Trophoblast cell (in vitro differentiated cells and primary cell): ENCODE measurements around the gene KCTD2.

Experiments used
- DNase-seq, 2 donors: peaks; one replicate each; pipeline ENCODE4 v3.0.0-alpha.2; 2016
- H2AFZ ChIP-seq: 2 replicates; pipeline ENCODE4 v1.6.1; 2013; ENCODE audit warnings: low read length, moderate library complexity, mild to moderate bottlenecking; ENCODE audit not compliant: insufficient read depth, poor library complexity
- H2AK5ac ChIP-seq: 2 replicates; pipeline ENCODE4 v1.6.1; 2013; ENCODE audit warnings: mild to moderate bottlenecking, low read length
- H2BK120ac ChIP-seq: 2 replicates; pipeline ENCODE4 v1.6.1; 2013; ENCODE audit warnings: low read length, mild to moderate bottlenecking, moderate library complexity; ENCODE audit not compliant: insufficient read depth, poor library complexity
- H2BK12ac ChIP-seq: 2 replicates; pipeline ENCODE4 v1.6.1; 2013; ENCODE audit warnings: mild to moderate bottlenecking, low read length, moderate library complexity
- H2BK5ac ChIP-seq: 2 replicates; pipeline ENCODE4 v1.6.1; 2013; ENCODE audit warnings: low read length, low read depth, moderate library complexity, mild to moderate bottlenecking; ENCODE audit not compliant: poor library complexity
- H3K14ac ChIP-seq: 2 replicates; pipeline ENCODE4 v1.6.1; 2013; ENCODE audit warnings: mild to moderate bottlenecking, low read length
- H3K18ac ChIP-seq: 2 replicates; pipeline ENCODE4 v1.6.1; 2013; ENCODE audit warnings: mild to moderate bottlenecking, low read length
- H3K23ac ChIP-seq: 2 replicates; pipeline ENCODE4 v1.6.1; 2013; ENCODE audit warnings: low read length
- H3K27ac ChIP-seq: 2 replicates; pipeline ENCODE4 v1.5.1; 2013; ENCODE audit warnings: low read depth, mild to moderate bottlenecking, inconsistent platforms, low read length, moderate library complexity
- H3K27me3 ChIP-seq: 2 replicates; pipeline ENCODE4 v1.6.1; 2013; ENCODE audit warnings: inconsistent platforms, mild to moderate bottlenecking, low read length, moderate library complexity; ENCODE audit not compliant: insufficient read depth
- H3K36me3 ChIP-seq, 2 experiments: 1 replicate in 1 of 2; 2 replicates in 1 of 2; pipeline ENCODE4 v1.6.1; 2013; ENCODE audit warnings: low read length in 2 of 2, mild to moderate bottlenecking in 2 of 2, moderate library complexity in 1 of 2; ENCODE audit not compliant: insufficient read depth in 2 of 2, control insufficient read depth in 1 of 2
- H3K4ac ChIP-seq: 2 replicates; pipeline ENCODE4 v1.6.1; 2013; ENCODE audit warnings: low read depth, mild to moderate bottlenecking, low read length, moderate library complexity
- H3K4me1 ChIP-seq, 2 experiments: 1 replicate in 1 of 2; 2 replicates in 1 of 2; pipeline ENCODE4 v1.6.1; 2013; ENCODE audit warnings: low read length in 2 of 2, mild to moderate bottlenecking in 2 of 2, moderate library complexity in 1 of 2; ENCODE audit not compliant: insufficient read depth in 2 of 2, control insufficient read depth in 1 of 2
- H3K4me2 ChIP-seq: 2 replicates; pipeline ENCODE4 v1.6.1; 2013; ENCODE audit warnings: inconsistent platforms, mild to moderate bottlenecking, low read length, moderate library complexity
- H3K4me3 ChIP-seq: 2 replicates; pipeline ENCODE4 v1.5.1; 2013; ENCODE audit warnings: mild to moderate bottlenecking, low read depth, low read length, inconsistent platforms
- H3K79me1 ChIP-seq: one replicate; pipeline ENCODE4 v1.6.1; 2013; ENCODE audit warnings: low read length
- H3K79me2 ChIP-seq: 2 replicates; pipeline ENCODE4 v1.6.1; 2013; ENCODE audit warnings: low read length, mild to moderate bottlenecking; ENCODE audit not compliant: control insufficient read depth, insufficient read depth, poor library complexity
- H3K9ac ChIP-seq: 2 replicates; pipeline ENCODE4 v1.6.1; 2013; ENCODE audit warnings: mild to moderate bottlenecking, low read length
- H3K9me3 ChIP-seq: 2 replicates; pipeline ENCODE4 v1.6.1; 2013; ENCODE audit warnings: low read depth, mild to moderate bottlenecking, control low read depth, inconsistent platforms, low read length; ENCODE audit not compliant: insufficient read depth
- H4K12ac ChIP-seq: 2 replicates; pipeline ENCODE4 v1.6.1; 2013; ENCODE audit warnings: low read depth, mild to moderate bottlenecking, low read length, moderate library complexity
- H4K8ac ChIP-seq: 2 replicates; pipeline ENCODE4 v1.6.1; 2013; ENCODE audit warnings: low read depth, mild to moderate bottlenecking, low read length, moderate library complexity
- H4K91ac ChIP-seq: one replicate; pipeline ENCODE4 v1.6.1; 2013; ENCODE audit warnings: low read depth, mild to moderate bottlenecking, low read length, moderate library complexity
- WGBS: extraction: QIAGEN DNeasy Blood & Tissue Kit; methylation state at CpG from one replicate; pipeline ENCODE4 v1.1.7; 2013; ENCODE audit warnings: missing lambda C conversion rate; ENCODE audit not compliant: insufficient read length, insufficient coverage; ENCODE audit errors: extremely low coverage; 5-methylcytosine and 5-hydroxymethylcytosine counted together

The KCTD2 gene

GRCh38 chr17:75088465-75089417 is 41.7 kb downstream of the KCTD2 start:
- Histone ChIP-seq H3K27ac (peak overlapping the region; percentile 100), H3K23ac (no peak overlapping the region), H3K9ac (peak overlapping the region; percentile 93), H2BK5ac (peak overlapping the region; percentile 99), H3K79me2 (peaks cover 21% of the 10 kb centered on the region), H3K4ac (peak overlapping the region; percentile 97), H3K27me3 (no peaks in the 10 kb centered on the region), H3K9me3 (peaks cover 3% of the 10 kb centered on the region), H4K8ac (peak overlapping the region; percentile 99), H3K18ac (peak overlapping the region; percentile 98), H3K36me3 (no peaks in the 10 kb centered on the region), H2AK5ac (peak overlapping the region; percentile 96), H3K4me3 (peak overlapping the region; percentile 78), H2BK12ac (peak overlapping the region; percentile 91), H4K91ac (peak overlapping the region; percentile 100), H3K4me1 (peaks cover 53 to 60% of the 10 kb centered on the region in 2 experiments), H3K14ac (peak overlapping the region; percentile 99), H2BK120ac (peak overlapping the region; percentile 98), H2AFZ (peak overlapping the region; percentile 84), H3K79me1 (peaks cover 30% of the 10 kb centered on the region), H4K12ac (peak overlapping the region; percentile 99), H3K4me2 (peak overlapping the region; percentile 66)
- DNase-seq, result peak; percentile 55 to 65
- WGBS, result no CpG with 5 or more reads among the region's 11 CpGs

DNA sequence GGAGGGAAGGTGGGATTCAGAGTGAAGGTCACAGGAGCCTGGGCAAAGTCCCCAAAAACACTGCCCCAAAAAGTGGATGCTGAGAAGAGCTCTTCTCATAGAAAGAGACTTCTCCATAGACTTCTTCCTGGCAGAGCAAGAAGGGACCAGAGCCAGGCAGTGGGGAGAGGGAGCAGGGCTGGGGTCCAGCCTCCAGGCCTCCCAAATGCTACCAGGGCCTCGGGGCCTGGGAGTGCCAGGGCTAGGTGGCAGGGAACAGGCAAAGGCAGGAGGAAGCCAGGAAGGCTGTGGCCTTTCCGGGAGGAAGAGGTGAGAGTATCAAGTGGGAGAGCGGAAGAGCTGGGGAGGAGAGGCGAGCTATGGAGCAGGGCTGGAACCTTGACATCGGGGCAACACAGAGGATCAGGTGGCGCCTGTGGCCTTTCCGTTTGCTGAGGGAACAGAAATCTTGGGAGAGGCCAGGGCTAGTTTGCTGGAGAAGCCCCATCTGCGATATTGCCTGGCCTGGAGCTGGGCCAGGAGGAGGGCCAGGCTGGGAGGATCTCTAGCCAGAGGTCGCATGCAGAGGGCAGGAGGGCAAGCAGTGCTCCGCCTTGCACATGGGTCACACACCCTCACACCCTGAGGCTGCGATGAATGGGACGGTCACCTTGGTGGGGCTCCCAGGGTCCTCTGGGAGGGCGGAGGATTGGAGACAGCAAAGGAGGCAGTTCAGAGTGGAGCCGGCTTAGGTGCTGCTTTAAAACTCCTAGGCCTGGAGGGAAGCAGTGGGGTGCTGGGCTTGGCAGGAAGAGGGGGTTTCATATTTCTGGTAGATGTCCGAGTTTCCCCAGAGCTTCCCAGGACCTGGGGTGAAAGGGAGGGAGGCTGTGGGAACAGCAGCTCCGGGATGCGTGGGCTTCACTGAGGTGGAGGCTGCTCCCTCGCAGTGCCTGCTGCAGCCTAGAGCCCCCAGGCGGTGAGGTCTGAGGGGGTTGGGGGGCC is 44.1 kb downstream of the KCTD2 start:
- peaks cover 3% of the 10 kb centered on the region for H3K9me3 ChIP-seq
- H3K36me3 ChIP-seq, result peaks cover 0 to 3% of the 10 kb centered on the region in 2 experiments
- no peaks in the 10 kb centered on the region for H3K27me3 ChIP-seq
- H4K8ac ChIP-seq, result peak overlapping the region; percentile 2
- H2BK5ac ChIP-seq, result no peak overlapping the region
- WGBS, result no CpG with 5 or more reads among the region's 19 CpGs
- no peak overlapping the region for H4K12ac ChIP-seq
- H3K4ac ChIP-seq, result no peak overlapping the region
- no peak overlapping the region for H2BK12ac ChIP-seq
- no peak overlapping the region for H3K14ac ChIP-seq
- H3K4me1 ChIP-seq, result peaks cover 55 to 61% of the 10 kb centered on the region in 2 experiments
- peak overlapping the region; percentile 14 for H2BK120ac ChIP-seq
- no peak overlapping the region for H3K9ac ChIP-seq
- no peak for DNase-seq
- peaks cover 21% of the 10 kb centered on the region for H3K79me2 ChIP-seq
- H2AK5ac ChIP-seq, result peak overlapping the region; percentile 36
- no peak overlapping the region for H3K27ac ChIP-seq
- H4K91ac ChIP-seq, result peak overlapping the region; percentile 73
- H3K4me3 ChIP-seq, result no peak overlapping the region
- H3K79me1 ChIP-seq, result peaks cover 33% of the 10 kb centered on the region
- H3K4me2 ChIP-seq, result no peak overlapping the region
- no peak overlapping the region for H3K18ac ChIP-seq
- H2AFZ ChIP-seq, result no peak overlapping the region
- no peak overlapping the region for H3K23ac ChIP-seq

DNA sequence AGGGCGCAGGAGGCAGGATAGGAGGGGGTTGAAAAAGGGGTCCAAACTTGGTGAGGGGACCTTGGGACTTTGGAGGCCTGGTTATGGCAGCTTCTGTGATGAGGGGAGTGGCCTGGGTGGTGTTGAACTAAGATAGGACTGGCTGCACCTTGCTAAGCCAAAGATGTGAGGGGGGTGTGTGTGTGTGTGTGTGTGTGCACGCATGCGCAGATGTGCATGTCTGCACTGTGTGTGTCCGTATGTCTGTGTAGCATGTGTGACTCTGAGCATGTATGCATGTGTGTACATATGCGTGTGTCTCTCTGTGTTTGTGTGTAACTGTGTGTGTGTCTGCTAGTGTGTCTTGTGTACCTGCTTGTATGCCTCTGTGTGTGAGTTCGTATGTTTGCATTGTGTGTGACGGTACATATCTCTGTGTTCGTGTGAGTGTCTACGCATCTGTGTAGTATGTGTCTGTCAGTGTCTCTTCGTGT is 44.9 kb downstream of the KCTD2 start:
- Histone ChIP-seq H2BK5ac (no peak overlapping the region), H3K9ac (no peak overlapping the region), H3K4me3 (no peak overlapping the region), H3K36me3 (peaks cover 0 to 3% of the 10 kb centered on the region in 2 experiments), H3K4me2 (no peak overlapping the region), H3K27ac (no peak overlapping the region), H3K27me3 (no peaks in the 10 kb centered on the region), H4K91ac (peak overlapping the region; percentile 31), H4K12ac (no peak overlapping the region), H3K14ac (no peak overlapping the region), H4K8ac (no peak overlapping the region), H3K4me1 (peaks cover 52 to 58% of the 10 kb centered on the region in 2 experiments), H3K23ac (no peak overlapping the region), H3K9me3 (peaks cover 3% of the 10 kb centered on the region), H2BK12ac (no peak overlapping the region), H3K18ac (no peak overlapping the region), H3K79me1 (peaks cover 36% of the 10 kb centered on the region), H3K4ac (no peak overlapping the region), H2AK5ac (no peak overlapping the region), H2BK120ac (no peak overlapping the region), H3K79me2 (peaks cover 21% of the 10 kb centered on the region), H2AFZ (no peak overlapping the region)
- no peak for DNase-seq
- no CpG with 5 or more reads among the region's 10 CpGs for WGBS
